HepG2 (cell line): ENCODE results near the gene CLCA4. TPM values are rescaled to one million over a fixed set of nuclear protein-coding genes. Genes with fewer than 3 reads are reported as not detected.

Source experiments
- ATAC-seq: fragments of 200-7000 bp; cut with Tn5 transposase; 3 replicates; pipeline ENCODE4 v1.9.1; 2020; ENCODE audit warnings: mild to moderate bottlenecking, moderate library complexity
- BruUV-seq: library from RNA; stranded (reverse); fragments of 400-500 nt; replicated peaks from 2 replicates; lab custom pipeline; 2021; lab: Mats Ljungman, UMichigan
- CTCF ChIA-PET: fragments of 300-600 bp; formaldehyde crosslinking; extraction: SDS; loops from one replicate; lab custom pipeline; 2021; ENCODE audit warnings: low total read pairs, inconsistent platforms, low intra/inter-chr PET ratio; lab: Yijun Ruan, JAX
- POLR2A ChIA-PET: fragments of 350-600 bp; sonication (Branson Sonifier 250); formaldehyde crosslinking; loops from one replicate; lab custom pipeline; 2020; ENCODE audit warnings: antibody characterized with exemption, inconsistent platforms; lab: Yijun Ruan, JAX
- DNase-seq: peaks from one replicate; pipeline ENCODE4 v3.0.0-alpha.2; 2015; ENCODE audit warnings: low spot score
- FAIRE-seq: peaks from 3 replicates; lab custom pipeline; 2011; peaks lifted over from hg19 to GRCh38; lab: Jason Lieb, UNC
- H2AFZ ChIP-seq: one replicate; pipeline ENCODE4 v1.6.1; 2011; ENCODE audit warnings: low read length, inconsistent platforms
- H3K27ac ChIP-seq: fragments of 300-600 bp; 3 replicates; pipeline ENCODE4 v1.8.0; 2011; ENCODE audit warnings: mixed run types, mild to moderate bottlenecking, mixed read lengths, low read length, inconsistent platforms; ENCODE audit not compliant: insufficient read depth; ENCODE audit errors: extremely low read length
- H3K27me3 ChIP-seq, 2 experiments: fragments of 200-600 bp in 1 of 2; 2 replicates in 1 of 2; 3 replicates in 1 of 2; pipeline versions ENCODE4 v1.6.0 to v1.8.0; 2011; ENCODE audit warnings: low read length in 2 of 2, mild to moderate bottlenecking in 2 of 2, moderate library complexity in 2 of 2, inconsistent platforms in 1 of 2; ENCODE audit not compliant: insufficient read depth in 2 of 2, control insufficient read depth in 1 of 2
- H3K36me3 ChIP-seq, 2 experiments: fragments of 200-600 bp in 1 of 2; replicated peaks in 1 of 2; 2 replicates in 1 of 2; 3 replicates in 1 of 2; pipeline versions ENCODE4 v1.5.1 to v1.8.0; 2011; ENCODE audit warnings: low read length in 2 of 2, inconsistent platforms in 1 of 2; ENCODE audit not compliant: insufficient read depth in 2 of 2, control insufficient read depth in 1 of 2
- H3K4me1 ChIP-seq: 2 replicates; pipeline ENCODE4 v1.5.1; 2012; ENCODE audit warnings: low read length, inconsistent platforms; ENCODE audit not compliant: insufficient read depth
- H3K4me2 ChIP-seq: 2 replicates; pipeline ENCODE4 v1.6.0; 2011; ENCODE audit warnings: low read depth, low read length, inconsistent platforms
- H3K4me3 ChIP-seq, 3 experiments: fragments of 200-600 bp in 1 of 3; sonication (generic), shearing (Covaris generic) in 1 of 3; replicated peaks in 1 of 3; 2 replicates each; pipeline ENCODE4 v1.5.1; 2011 to 2016; ENCODE audit warnings: low read length in 3 of 3, inconsistent platforms in 2 of 3, low read depth in 2 of 3, mild to moderate bottlenecking in 2 of 3, control low read depth in 1 of 3, mixed read lengths in 1 of 3; ENCODE audit not compliant: insufficient read depth in 1 of 3
- H3K79me2 ChIP-seq: one replicate; pipeline ENCODE4 v1.6.1; 2011; ENCODE audit warnings: low read length, inconsistent platforms; ENCODE audit not compliant: insufficient read depth
- H3K9ac ChIP-seq: 2 replicates; pipeline ENCODE4 v1.6.0; 2011; ENCODE audit warnings: mild to moderate bottlenecking, low read depth, low read length, inconsistent platforms; ENCODE audit not compliant: insufficient read depth
- H3K9me3 ChIP-seq: 2 replicates; pipeline ENCODE4 v1.5.1; 2012; ENCODE audit warnings: mild to moderate bottlenecking, low read length
- H4K20me1 ChIP-seq: 2 replicates; pipeline ENCODE4 v1.6.0; 2011; ENCODE audit warnings: inconsistent platforms, mild to moderate bottlenecking, low read length, moderate library complexity; ENCODE audit not compliant: insufficient read depth
- CEBPG ChIP-seq: IDR thresholded peaks from 2 replicates; pipeline ENCODE4 v1.6.1; 2016
- ELK4 ChIP-seq: sonication (generic); formaldehyde crosslinking; IDR thresholded peaks from 2 replicates; pipeline ENCODE4 v1.9.0; 2021; ENCODE audit warnings: missing genetic modification reagents, borderline replicate concordance
- ETV5 ChIP-seq: IDR thresholded peaks from 2 replicates; pipeline ENCODE4 v1.6.1; 2018; ENCODE audit warnings: missing biosample characterization, missing genetic modification reagents, inconsistent platforms, borderline replicate concordance
- FOXA1 ChIP-seq, 2 experiments: fragments of 450-650 bp in 1 of 2; sonication (generic) in 1 of 2; formaldehyde crosslinking in 1 of 2; IDR thresholded peaks; 2 replicates each; pipeline versions ENCODE4 v1.4.0 to v1.6.1; 2016 to 2020; ENCODE audit warnings: missing genetic modification reagents in 1 of 2
- HNRNPUL1 ChIP-seq: fragments of 200-400 bp; formaldehyde crosslinking; IDR thresholded peaks from 2 replicates; pipeline ENCODE4 v1.6.1; 2017; ENCODE audit warnings: low read depth, mild to moderate bottlenecking, low read length, moderate library complexity
- LCORL ChIP-seq, 2 experiments: fragments of 450-650 bp in 1 of 2; sonication (generic) in 1 of 2; formaldehyde crosslinking in 1 of 2; IDR thresholded peaks; 2 replicates each; pipeline versions ENCODE4 v1.5.0 to v1.6.1; 2017 to 2020; ENCODE audit warnings: antibody characterized with exemption in 1 of 2, missing genetic modification reagents in 1 of 2
- SMARCC2 ChIP-seq: fragments of 450-650 bp; IDR thresholded peaks from 2 replicates; pipeline ENCODE4 v1.6.1; 2017; ENCODE audit warnings: antibody characterized with exemption, mild to moderate bottlenecking
- ZKSCAN5 ChIP-seq: sonication (generic); formaldehyde crosslinking; IDR thresholded peaks from 2 replicates; pipeline ENCODE4 v1.5.1; 2020; ENCODE audit warnings: mild to moderate bottlenecking, missing genetic modification reagents
- ZMYM2 ChIP-seq: sonication (generic); formaldehyde crosslinking; IDR thresholded peaks from 2 replicates; pipeline ENCODE4 v1.8.0; 2022; ENCODE audit warnings: mild to moderate bottlenecking, missing genetic modification reagents
- ZNF276 ChIP-seq: sonication (generic); formaldehyde crosslinking; IDR thresholded peaks from 2 replicates; pipeline ENCODE4 v1.4.0; 2020; ENCODE audit warnings: mild to moderate bottlenecking, low read depth, missing genetic modification reagents
- ZNF660 ChIP-seq: sonication (generic); formaldehyde crosslinking; IDR thresholded peaks from 2 replicates; pipeline ENCODE4 v1.5.1; 2020; ENCODE audit warnings: mild to moderate bottlenecking, low read depth, missing genetic modification reagents, borderline replicate concordance
- WGBS: methylation state at CpG from one replicate; pipeline ENCODE4 v1.1.6; 2017; ENCODE audit warnings: low lambda C conversion rate; 5-methylcytosine and 5-hydroxymethylcytosine counted together
- in situ Hi-C: cut with HindIII; loops from 2 replicates; pipeline ENCODE4 v1.10.0; 2017; ENCODE audit warnings: low pct_unique_long_range_greater_than_20kb; ENCODE audit not compliant: extremely low pct_ligation_motif_present
- intact Hi-C: fragments of 100-400 bp; cut with micrococcal nuclease; formaldehyde crosslinking; loops from one replicate; pipeline ENCODE4 v1.10.0; 2022; ENCODE audit not compliant: unreplicated experiment
- polyA plus RNA-seq, 8 experiments: library from polyadenylated mRNA; depleted of rRNA in 3 of 8; stranded (reverse) in 7 of 8; unstranded in 1 of 8; fragments of >200 nt; fragmentation: Illumina TruSeq in 4 of 8; extraction: Trizol in 4 of 8; gene quantifications; 2 replicates each; pipeline versions ENCODE4 v1.2.1 to v1.2.3, GENCODE V29; 2011 to 2016; ENCODE audit warnings: low read depth in 4 of 8, missing spikeins in 1 of 8, mixed read lengths in 1 of 8; ENCODE audit not compliant: insufficient read depth in 1 of 8
- total RNA-seq, 5 experiments: library from RNA; depleted of rRNA; stranded (reverse); fragments of >200 nt; fragmentation: Illumina TruSeq; extraction: Trizol; gene quantifications; 2 replicates each; pipeline ENCODE4 v1.2.3, GENCODE V29; 2016; ENCODE audit warnings: low read depth in 1 of 5

The CLCA4 gene
- total and polyA plus RNA-seq, 2 of the 13 experiments (the other 11 are each of a cell fraction or from before 2014, with no cell fraction given): not detected

- no peaks in the 10 kb centered on the region for H3K27me3 ChIP-seq
- no peak overlapping the region for H3K27ac ChIP-seq
- intact Hi-C loops: no loop called here
- TF ChIP-seq CEBPG (CRISPR knock-in tag) (no peak), ZNF660 (CRISPR knock-in tag) (no peak), ZKSCAN5 (no peak)
- H2AFZ ChIP-seq: no peak overlapping the region
- H3K9me3 ChIP-seq: no peaks in the 10 kb centered on the region
- POLR2A ChIA-PET: no interaction called here
- H3K4me3 ChIP-seq: no peak overlapping the region
- H3K79me2 ChIP-seq: no peaks in the 10 kb centered on the region
- ATAC-seq (no peak), DNase-seq (no peak), FAIRE-seq (no peak)
- H3K36me3 ChIP-seq: no peaks in the 10 kb centered on the region
- H3K4me1 ChIP-seq: no peaks in the 10 kb centered on the region
- no peak overlapping the region for H3K9ac ChIP-seq
- no TSS peak for BruUV-seq
- 4% methylated on average over 4 of the region's 4 CpGs for WGBS
- H3K4me2 ChIP-seq: no peak overlapping the region
- CTCF ChIA-PET: no interaction called here
- in situ Hi-C loops: no loop called here
- H4K20me1 ChIP-seq: no peaks in the 10 kb centered on the region
Observed at GRCh38 chr1:86537928-86538695, 8.8 kb upstream of the CLCA4 start.

- Histone ChIP-seq H2AFZ (no peak overlapping the region), H3K9ac (no peak overlapping the region), H3K4me3 (no peak overlapping the region), H3K27ac (no peak overlapping the region), H3K27me3 (no peaks in the 10 kb centered on the region), H3K79me2 (no peaks in the 10 kb centered on the region), H3K4me1 (no peaks in the 10 kb centered on the region), H3K9me3 (no peaks in the 10 kb centered on the region), H3K36me3 (no peaks in the 10 kb centered on the region), H4K20me1 (no peaks in the 10 kb centered on the region), H3K4me2 (no peak overlapping the region)
- in situ Hi-C loops: no loop called here
- ChIA-PET POLR2A (no interaction called here), CTCF (no interaction called here)
- no peak for TF ChIP-seq ZNF276 (CRISPR knock-in tag)
- no peak for TF ChIP-seq ETV5 (CRISPR knock-in tag)
- no peak for TF ChIP-seq ELK4 (CRISPR knock-in tag)
- TF ChIP-seq ZMYM2 (CRISPR knock-in tag): no peak
- TF ChIP-seq LCORL (IDR thresholded peaks at IDR 0.05): no peak
- no peak for TF ChIP-seq LCORL (CRISPR knock-in tag; IDR thresholded peaks at IDR 0.05)
- no peak for TF ChIP-seq SMARCC2
- TF ChIP-seq HNRNPUL1: no peak
- no peak for TF ChIP-seq FOXA1 (IDR thresholded peaks at IDR 0.05)
- no peak for TF ChIP-seq FOXA1 (CRISPR knock-in tag; IDR thresholded peaks at IDR 0.05)
- FAIRE-seq (no peak), ATAC-seq (no peak), DNase-seq (no peak)
- whole genome bisulfite sequencing: 23% methylated on average over 5 of the region's 5 CpGs
- intact Hi-C loops: no loop called here
- no TSS peak for BruUV-seq
Observed at GRCh38 chr1:86538775-86539174, 8.1 kb upstream of the CLCA4 start.
